Measurements from ENCODE around the gene SCAPER.

SCAPER gene

DNA sequence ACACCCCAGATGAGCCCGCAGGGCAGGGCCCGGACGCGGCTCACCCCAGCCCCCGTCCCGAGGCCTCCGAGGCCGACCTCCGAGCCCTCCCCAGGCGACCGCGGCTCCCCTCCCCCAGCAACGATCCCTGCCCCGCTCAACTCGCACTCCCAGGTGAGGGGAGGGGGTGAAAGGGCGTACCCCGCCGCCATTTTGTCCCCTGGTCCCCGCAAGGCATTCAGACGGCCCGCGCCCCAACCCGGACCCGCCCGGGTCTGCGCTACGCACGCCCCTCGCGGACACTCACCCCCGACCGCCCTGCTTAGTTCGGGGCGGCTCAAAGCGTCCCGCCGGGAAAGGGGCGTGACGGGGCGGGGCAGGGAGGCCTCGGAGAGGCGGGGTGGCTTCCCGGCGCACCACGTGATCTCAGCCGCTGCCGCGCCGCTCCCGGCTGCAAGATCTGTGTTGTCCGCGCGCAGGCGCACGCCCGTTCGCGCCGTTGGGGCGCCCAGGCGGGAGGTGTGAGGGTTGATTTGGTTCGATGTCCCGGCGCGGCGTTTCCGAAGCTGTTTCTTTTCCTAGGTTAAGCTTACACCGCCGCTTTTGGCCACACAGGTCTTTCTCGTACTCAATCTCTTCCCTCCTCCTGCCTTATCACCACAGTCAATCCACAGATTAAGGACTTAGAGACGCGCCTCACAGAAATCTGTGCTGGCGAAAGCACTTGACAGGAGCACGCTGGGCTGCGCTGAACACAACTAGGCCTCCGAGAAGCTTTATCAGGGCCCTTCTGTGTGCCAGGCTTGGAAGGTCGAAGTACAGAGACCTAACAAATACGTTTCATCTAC is at the start of gene SCAPER:
Gene SCAPER (minus strand): TSS at position 328 of the 827 bp plus-strand sequence. CDS start 21,523 bp downstream, outside the sequence.
- peak; percentile 81 to 85 for DNase-seq (ENCODE audit: low read depth in 2 of 2)

GRCh38 chr15:76954744-76955143 is 49.6 kb upstream of the SCAPER start:
- no peak for DNase-seq (ENCODE audit: low read depth in 2 of 2)

- DNase-seq (ENCODE audit: low read depth in 2 of 2): no peak
Observed at GRCh38 chr15:76953913-76954312, 48.8 kb upstream of the SCAPER start.

- no peak for DNase-seq (ENCODE audit: low read depth in 2 of 2)
Observed at GRCh38 chr15:76951220-76951619, 46.1 kb upstream of the SCAPER start.

GRCh38 chr15:76947454-76947853 is 42.3 kb upstream of the SCAPER start:
- DNase-seq (ENCODE audit: low read depth in 2 of 2): no peak

- no peak for DNase-seq (ENCODE audit: low read depth in 2 of 2)
Observed at GRCh38 chr15:76945494-76946093, 40.5 kb upstream of the SCAPER start.

- DNase-seq (ENCODE audit: low read depth in 2 of 2): no peak
Observed at GRCh38 chr15:76942331-76942730, 37.2 kb upstream of the SCAPER start.

DNA sequence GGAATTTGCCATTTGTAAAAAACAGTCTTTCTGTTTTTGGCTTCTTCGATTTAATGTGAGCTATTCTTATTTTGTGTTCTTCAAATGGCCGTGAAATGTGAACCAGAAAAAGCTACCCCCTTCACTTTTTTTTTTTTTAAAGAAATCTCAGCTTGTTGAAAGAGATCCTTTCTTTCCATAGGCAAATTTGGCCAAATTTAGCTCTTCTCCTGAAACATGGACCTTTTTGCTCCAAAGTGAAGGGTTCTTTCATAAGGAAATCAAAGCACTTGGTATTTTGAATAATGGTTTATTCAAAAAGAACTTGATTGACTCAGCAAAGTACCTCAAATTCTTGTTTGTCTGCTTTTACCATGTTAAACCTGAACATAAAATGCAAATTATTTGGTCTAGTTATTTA is 36.5 kb upstream of the SCAPER start:
- no peak for DNase-seq (ENCODE audit: low read depth in 2 of 2)

GRCh38 chr15:76939715-76940114 is 34.6 kb upstream of the SCAPER start:
- DNase-seq (ENCODE audit: low read depth in 2 of 2): no peak

DNA sequence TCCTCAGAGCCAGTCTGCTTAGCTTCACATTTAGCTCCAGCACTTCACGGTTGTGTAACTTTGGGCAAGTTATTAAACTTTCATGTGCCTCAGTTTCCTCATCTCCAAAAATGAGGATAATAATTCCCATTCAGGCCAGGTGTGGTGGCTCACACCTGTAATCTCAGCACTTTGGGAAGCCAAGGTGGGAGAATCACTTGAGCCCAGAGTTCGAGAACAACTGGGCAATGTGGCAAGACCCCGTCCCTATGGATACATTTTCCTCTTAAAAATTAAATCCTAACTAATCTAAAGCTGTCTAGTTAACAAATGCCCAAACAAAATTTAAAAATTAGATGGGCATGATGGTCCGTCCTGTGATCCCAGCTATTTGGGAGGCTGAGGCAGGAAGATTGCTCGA is 33.6 kb upstream of the SCAPER start:
- DNase-seq (ENCODE audit: low read depth in 2 of 2): no peak

- DNase-seq (ENCODE audit: low read depth in 2 of 2): no peak
Observed at GRCh38 chr15:76936671-76937070, 31.5 kb upstream of the SCAPER start.

GRCh38 chr15:76935620-76936019 is 30.5 kb upstream of the SCAPER start:
- DNase-seq (ENCODE audit: low read depth in 2 of 2): no peak

- DNase-seq (ENCODE audit: low read depth in 2 of 2): no peak
Observed at GRCh38 chr15:76932135-76932966, 27.2 kb upstream of the SCAPER start.

- peak; percentile 84 to 89 for DNase-seq (ENCODE audit: low read depth in 2 of 2)
Observed at GRCh38 chr15:76931397-76932134, 26.4 kb upstream of the SCAPER start, which contains the start of gene RCN2. Gene RCN2 (plus strand): TSS chr15:76931749. CDS start chr15:76931842, 93 bp downstream.

DNA sequence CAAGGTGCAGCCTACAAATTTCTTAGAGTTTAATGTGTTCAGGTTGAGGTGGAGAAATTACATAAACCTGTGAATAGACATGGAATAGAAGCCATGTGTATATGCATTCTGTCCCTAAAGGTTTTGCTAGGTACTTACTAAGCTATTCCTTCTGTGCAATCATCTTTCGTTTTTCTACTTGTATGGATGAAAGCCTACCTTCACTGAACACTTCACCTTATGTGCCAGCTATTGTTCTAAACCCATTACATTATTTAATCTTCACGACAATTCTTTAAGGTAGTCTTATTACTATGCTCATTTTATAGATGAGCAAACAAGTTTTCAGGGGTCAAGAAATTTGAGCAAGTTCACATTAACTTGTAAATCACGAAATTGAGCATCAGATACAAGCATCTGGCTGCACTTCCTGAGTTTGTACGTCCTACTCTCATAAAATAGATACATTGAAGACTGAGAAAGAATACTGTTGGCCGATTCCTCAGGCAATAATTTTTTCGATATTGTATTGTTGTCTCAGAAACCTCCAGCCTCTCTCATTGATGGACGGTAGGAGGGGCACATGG is 25.8 kb upstream of the SCAPER start:
- no peak for DNase-seq (ENCODE audit: low read depth in 2 of 2)

DNA sequence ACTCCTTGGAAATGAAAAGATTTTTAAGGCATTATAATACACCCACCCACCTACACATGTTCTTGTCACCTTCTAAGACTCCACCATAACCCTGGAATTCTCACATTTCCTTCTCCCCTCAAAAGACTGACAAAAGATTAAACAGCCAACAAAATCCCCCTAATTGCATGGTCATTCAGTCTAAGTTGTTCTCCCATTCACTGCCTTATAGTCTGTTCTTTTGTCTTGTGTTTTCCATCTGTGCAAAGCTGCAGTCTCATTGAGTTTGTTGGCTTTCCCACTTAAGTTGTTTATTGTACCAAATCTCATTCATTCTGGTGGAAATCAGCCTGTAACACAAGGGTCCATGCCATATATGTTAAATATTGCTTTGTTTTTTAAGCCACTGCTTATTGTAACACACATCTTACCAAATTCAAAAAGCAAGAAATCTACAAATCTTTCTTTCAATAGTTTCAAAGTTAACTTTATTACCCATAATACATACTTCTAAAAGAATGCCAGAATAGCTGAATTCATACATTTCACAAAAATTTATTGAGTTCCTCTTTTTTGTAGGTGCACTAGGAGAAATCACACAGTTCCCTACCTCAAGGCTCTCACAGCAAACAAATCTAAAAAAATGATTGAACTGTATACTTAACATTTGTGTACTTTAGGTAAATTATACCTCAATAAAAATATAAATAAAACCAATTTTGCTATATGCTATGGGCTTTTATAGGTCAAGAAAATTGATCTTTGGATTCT is 24.0 kb upstream of the SCAPER start:
- DNase-seq (ENCODE audit: low read depth in 2 of 2): no peak

GRCh38 chr15:76928201-76928600 is 23.1 kb upstream of the SCAPER start:
- no peak for DNase-seq (ENCODE audit: low read depth in 2 of 2)

- no peak for DNase-seq (ENCODE audit: low read depth in 2 of 2)
Observed at GRCh38 chr15:76916369-76916768, 11.2 kb upstream of the SCAPER start.

GRCh38 chr15:76913737-76914136 is 8.6 kb upstream of the SCAPER start:
- no peak for DNase-seq (ENCODE audit: low read depth in 2 of 2)

- DNase-seq (ENCODE audit: low read depth in 2 of 2): no peak
Observed at GRCh38 chr15:76912430-76912829, 7.3 kb upstream of the SCAPER start.

DNA sequence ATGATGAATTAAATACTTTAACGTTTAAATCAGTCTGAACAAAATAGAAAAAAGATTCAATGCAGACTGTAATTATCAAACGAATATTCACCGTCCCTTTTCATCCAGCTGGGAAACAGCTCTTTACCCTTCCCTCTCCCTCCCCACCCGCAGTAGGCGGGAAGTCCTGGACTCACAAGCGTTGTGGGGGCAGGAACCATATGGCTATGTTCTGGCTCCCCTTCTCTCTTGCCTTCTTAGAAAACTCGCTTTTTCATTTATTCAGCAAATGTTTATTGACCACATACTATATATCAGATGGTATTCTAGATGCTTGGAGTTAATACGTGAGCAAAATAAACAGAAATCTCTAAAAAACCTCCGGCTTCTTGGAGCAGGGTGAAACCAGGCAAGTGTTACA is 715 bp upstream of the SCAPER start:
- DNase-seq (ENCODE audit: low read depth in 2 of 2): no peak
